Activated CD8-positive, alpha-beta memory T cell treated with anti-CD3 and anti-CD28 coated beads, Interleukin-2, amount 50 U/mL, for 24 hours (primary cell): ENCODE measurements around the gene NTNG2.

Experiments used
- DNase-seq: peaks from one replicate; pipeline ENCODE4 v3.0.0-alpha.2; 2020; ENCODE audit errors: extremely low read depth

NTNG2 gene

DNA sequence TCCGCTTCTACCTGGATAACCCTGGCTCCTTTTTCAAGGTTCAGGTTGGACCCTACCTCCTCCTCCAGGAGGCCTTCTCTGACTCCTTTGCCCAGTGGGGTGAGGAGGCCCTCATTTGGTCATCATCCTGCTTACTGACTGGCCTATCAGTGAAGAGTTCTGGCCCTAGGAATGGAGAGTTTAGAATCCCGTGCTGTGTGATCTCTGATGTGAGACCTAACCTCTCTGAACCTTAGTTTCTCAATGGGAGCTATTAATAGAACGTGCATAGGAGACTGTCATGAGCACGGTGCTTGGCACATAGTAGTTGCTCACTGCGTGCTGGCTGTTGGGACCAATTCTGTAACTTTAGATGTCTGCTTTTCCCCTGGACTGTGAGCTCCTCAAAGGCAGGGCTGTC is 10.3 kb downstream of the NTNG2 start:
- DNase-seq: no peak

GRCh38 chr9:132175431-132175830 is 13.6 kb downstream of the NTNG2 start:
- no peak for DNase-seq

DNA sequence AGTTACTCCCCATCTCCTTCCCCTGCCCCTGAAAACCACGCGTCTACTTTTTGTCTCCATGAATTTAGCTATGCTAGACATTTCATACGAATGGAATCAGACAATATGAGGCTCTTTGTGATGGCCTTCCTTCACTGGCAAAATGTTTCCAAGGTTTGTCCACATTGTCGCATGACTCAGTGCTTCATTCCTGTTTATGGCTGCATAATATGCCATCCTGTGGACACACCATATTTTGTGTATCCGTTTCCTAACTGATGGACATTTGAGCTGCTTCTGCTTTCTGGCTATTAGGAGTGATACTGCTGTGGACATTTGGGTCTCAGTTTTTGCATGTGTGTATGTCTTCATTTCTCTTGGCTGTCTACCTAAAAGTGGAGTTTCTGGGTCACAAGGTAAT is 14.5 kb downstream of the NTNG2 start:
- no peak for DNase-seq

GRCh38 chr9:132181796-132182313 is 20.0 kb downstream of the NTNG2 start:
- DNase-seq: no peak

DNA sequence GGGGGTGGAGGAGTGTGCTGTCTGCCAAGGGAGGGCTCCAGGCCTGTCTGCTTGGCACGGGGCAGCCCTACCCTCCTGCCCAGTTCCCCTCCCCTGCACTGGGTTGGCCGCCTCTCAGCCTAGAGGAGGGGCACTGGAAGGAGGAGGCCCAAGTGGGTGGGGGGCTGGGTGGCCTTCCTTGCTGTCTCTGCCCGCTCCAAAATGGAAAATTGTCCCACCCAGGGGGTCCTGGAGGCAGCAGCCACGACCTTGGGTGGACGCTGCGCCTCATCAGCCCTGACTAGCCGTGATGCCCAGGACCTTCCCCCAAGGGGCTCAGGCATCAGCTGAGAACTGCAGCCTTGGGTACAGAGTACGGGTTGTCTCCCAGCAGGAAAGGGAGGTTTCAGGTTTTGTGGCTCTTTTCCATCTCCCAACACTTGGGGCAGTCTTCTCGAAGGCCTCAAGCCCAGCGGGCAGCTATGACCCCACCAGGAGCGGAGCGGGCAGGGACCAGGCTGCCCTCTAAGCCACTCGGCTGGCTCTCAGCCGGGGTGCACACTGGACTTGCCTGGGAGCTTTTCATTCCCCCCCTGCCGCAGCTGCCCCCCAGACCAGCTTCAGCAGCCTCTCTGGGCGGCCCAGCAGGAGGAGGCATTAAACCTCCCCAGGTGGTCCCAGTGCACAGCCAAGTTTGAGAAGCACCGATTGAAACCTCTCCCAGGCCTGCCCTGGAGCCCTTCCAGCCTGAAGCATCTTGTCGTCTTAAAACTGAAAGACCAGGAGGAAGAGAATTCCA is 20.6 kb downstream of the NTNG2 start:
- no peak for DNase-seq

DNA sequence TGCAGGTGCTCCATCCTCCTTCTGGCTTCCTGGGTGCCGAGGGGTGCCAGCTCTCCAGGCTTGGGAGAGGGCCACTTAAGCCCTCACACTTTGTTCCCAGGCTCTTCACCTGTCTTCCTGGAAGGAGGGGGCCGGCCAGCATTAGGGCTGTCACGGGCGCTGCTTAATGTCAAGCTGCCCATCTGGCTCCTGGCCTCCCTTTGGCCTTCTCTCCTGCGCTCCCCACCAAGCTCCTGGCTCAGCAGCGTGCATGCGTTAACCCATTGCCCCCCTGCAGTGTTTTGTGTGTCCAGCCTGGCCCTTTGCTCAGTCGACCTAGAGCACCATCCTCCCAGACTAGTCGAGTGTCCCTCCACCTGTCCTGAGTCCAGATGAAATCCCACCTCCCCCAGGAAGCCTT is 21.3 kb downstream of the NTNG2 start:
- DNase-seq: no peak

GRCh38 chr9:132183715-132184114 is 21.9 kb downstream of the NTNG2 start:
- no peak for DNase-seq

- no peak for DNase-seq
Measured at GRCh38 chr9:132184124-132184523, 22.3 kb downstream of the NTNG2 start.

GRCh38 chr9:132185073-132186009 is 23.5 kb downstream of the NTNG2 start:
- DNase-seq: no peak

GRCh38 chr9:132187121-132187620 is 25.3 kb downstream of the NTNG2 start:
- no peak for DNase-seq

- no peak for DNase-seq
Measured at GRCh38 chr9:132190966-132191365, 29.1 kb downstream of the NTNG2 start.

DNA sequence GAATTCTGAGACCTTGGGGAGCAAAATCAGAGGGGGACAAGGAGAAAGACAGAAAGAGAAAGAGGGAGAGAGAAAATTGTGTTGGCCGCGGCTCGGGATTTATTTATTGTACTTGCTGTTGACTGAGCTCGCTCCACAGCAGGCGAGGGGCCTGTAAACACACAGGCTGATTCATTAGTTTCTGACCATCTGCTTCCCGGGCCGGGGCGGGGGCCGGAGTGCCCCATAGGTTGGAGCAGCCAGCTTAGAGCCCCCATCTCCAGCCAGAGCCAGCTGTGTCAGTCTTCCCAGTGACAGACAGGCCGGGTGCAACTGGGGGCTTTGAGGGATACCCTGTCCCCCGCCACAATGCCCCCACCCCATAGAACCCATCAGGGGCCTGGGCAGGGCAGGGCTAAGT is 30.9 kb downstream of the NTNG2 start:
- no peak for DNase-seq

DNA sequence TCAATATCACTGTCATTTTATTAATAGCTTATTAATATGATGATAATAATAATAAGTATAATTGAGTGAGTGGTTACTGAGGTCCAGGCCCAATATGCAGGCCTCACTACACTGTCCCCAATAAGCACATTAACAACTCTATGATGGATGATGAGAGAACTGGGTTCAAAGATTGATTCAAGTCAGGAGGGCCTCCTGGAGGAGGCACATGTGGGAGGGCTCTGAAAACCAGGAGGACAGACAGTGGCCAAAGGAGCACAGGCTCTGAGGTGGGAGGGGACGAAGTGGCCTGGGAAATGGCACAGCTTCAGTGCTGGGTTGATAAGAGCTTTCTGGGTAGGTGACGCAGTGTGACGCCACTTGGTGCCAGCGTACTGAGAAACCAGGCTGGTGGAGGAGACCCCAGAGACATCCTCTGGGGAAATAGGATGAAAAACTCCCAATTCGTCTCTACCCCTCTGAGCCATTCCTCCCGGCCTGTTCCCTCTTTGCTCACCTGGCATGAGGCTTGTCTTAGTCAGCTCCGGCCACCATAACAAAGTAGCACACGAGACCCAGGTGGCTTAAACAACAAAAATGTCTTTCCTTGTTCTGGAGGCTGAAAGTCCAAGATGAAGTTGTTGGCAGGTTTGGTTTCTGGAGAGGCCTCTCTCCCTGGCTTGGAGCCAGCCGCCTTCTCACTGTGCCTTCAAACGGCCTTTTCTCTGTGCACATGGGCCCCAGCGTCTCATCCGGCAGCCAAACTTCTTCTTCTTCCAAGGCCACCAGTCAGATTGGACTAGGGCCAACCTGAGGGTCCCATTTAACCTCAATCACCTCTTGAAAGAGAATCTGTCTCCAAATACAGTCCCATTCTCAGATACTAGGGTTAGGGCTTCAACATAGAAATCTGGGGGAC is 31.6 kb downstream of the NTNG2 start:
- DNase-seq: no peak

- DNase-seq: no peak
Measured at GRCh38 chr9:132194508-132194907, 32.6 kb downstream of the NTNG2 start.

DNA sequence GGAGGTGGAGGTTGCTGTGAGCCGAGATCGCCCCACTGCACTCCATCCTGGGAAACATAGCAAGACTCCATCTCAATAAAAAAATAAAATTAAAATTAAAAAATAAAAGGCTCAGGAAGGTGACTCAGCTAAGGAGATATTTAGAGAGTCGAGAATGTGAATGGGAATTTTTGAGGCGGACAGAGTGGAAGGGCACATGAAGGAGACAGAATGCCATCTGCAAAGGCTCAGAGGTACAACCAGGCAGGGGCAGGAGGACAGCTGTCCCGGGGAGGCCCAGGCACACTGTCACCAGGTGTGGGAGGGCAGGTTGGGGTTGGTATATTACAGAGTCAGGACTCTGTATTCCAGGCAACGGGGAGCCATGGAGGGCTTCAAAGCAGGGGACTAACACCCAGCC is 35.5 kb downstream of the NTNG2 start:
- DNase-seq: no peak

GRCh38 chr9:132197856-132198550 is 36.1 kb downstream of the NTNG2 start:
- no peak for DNase-seq

DNA sequence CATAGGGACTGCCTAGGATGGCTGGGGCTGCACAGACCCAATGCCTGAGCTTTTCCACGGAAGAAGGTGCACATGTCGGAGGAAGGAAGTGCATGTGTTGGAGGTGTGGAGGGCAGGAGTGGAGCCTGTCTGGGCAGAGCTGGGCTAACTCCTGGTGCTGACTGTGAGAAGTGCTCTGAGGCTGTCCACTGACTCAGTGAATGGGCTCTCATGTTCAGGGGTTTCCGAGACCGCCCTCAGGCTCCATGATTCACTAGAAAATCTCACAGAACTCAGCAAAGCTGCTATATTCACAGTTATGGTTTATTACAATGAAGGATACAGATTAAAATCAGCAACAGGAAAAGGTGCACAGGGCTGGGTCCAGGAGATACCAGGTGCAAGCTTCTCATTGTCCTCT is 37.2 kb downstream of the NTNG2 start:
- DNase-seq: no peak

GRCh38 chr9:132200706-132201105 is 38.8 kb downstream of the NTNG2 start:
- no peak for DNase-seq

- no peak for DNase-seq
Measured at GRCh38 chr9:132201139-132201538, 39.3 kb downstream of the NTNG2 start.

GRCh38 chr9:132201780-132202703 is 40.2 kb downstream of the NTNG2 start:
- no peak for DNase-seq
